Activated CD8-positive, alpha-beta memory T cell treated with anti-CD3 and anti-CD28 coated beads, Interleukin-2, amount 10 ng/mL, durations not matched to agents 7 days and 5 days (primary cell): ENCODE results near the gene EIF4G1. TPM values are rescaled to one million over a fixed set of nuclear protein-coding genes. Genes with fewer than 3 reads are reported as not detected.

Experiments
- ATAC-seq: fragments of 150-1000 bp; cut with Tn5 transposase; one replicate; pipeline ENCODE4 v1.10.0; 2021; ENCODE audit warnings: moderate library complexity
- CTCF ChIA-PET: fragments of 350-600 bp; sonication (Branson Sonifier 250); formaldehyde crosslinking; loops from one replicate; lab custom pipeline; 2021; ENCODE audit warnings: antibody characterized with exemption; lab: Charles Lee
- DNase-seq: peaks from one replicate; pipeline ENCODE4 v3.0.0-alpha.2; 2020
- H3K27ac Mint-ChIP-seq: one replicate; pipeline ENCODE4 v1.8.0; 2021; ENCODE audit warnings: mild to moderate bottlenecking, mixed read lengths
- H3K27me3 Mint-ChIP-seq: one replicate; pipeline ENCODE4 v1.8.0; 2021; ENCODE audit warnings: mixed read lengths
- H3K36me3 Mint-ChIP-seq: one replicate; pipeline ENCODE4 v1.8.0; 2021; ENCODE audit warnings: mild to moderate bottlenecking, mixed read lengths
- H3K4me1 Mint-ChIP-seq: one replicate; pipeline ENCODE4 v1.8.0; 2021; ENCODE audit warnings: mixed read lengths
- H3K4me3 Mint-ChIP-seq: one replicate; pipeline ENCODE4 v1.8.0; 2021; ENCODE audit warnings: mild to moderate bottlenecking, moderate library complexity, mixed read lengths
- H3K9me3 Mint-ChIP-seq: one replicate; pipeline ENCODE4 v1.8.0; 2022; ENCODE audit warnings: low read depth, mixed read lengths
- total RNA-seq, 2 experiments: library from RNA; stranded (reverse); gene quantifications; one replicate each; pipeline ENCODE4 v1.2.3, GENCODE V29; 2021

EIF4G1 gene
- total RNA-seq, 2 experiments from 2014 or later, result 348 to 471 TPM

- H3K4me3 Mint-ChIP-seq, result no peak overlapping the region
- H3K36me3 Mint-ChIP-seq, result peaks cover 83% of the 10 kb centered on the region
- ATAC-seq (no peak), DNase-seq (no peak)
- CTCF ChIA-PET, result no interaction called here
- no peak overlapping the region for H3K27ac Mint-ChIP-seq
- H3K9me3 Mint-ChIP-seq, result no peaks in the 10 kb centered on the region
- peaks cover 24% of the 10 kb centered on the region for H3K4me1 Mint-ChIP-seq
- H3K27me3 Mint-ChIP-seq, result no peaks in the 10 kb centered on the region
Measured at GRCh38 chr3:184328516-184328915, 14.1 kb downstream of the EIF4G1 start.

- peak overlapping the region; percentile 82 for H3K27ac Mint-ChIP-seq
- no peak for DNase-seq
- no peak for ATAC-seq
- no peaks in the 10 kb centered on the region for H3K27me3 Mint-ChIP-seq
- no peaks in the 10 kb centered on the region for H3K9me3 Mint-ChIP-seq
- peaks cover 58% of the 10 kb centered on the region for H3K36me3 Mint-ChIP-seq
- CTCF ChIA-PET, result no interaction called here
- H3K4me1 Mint-ChIP-seq, result peaks cover 47% of the 10 kb centered on the region
- H3K4me3 Mint-ChIP-seq, result no peak overlapping the region
Measured at GRCh38 chr3:184332370-184333090, 18.1 kb downstream of the EIF4G1 start.

GRCh38 chr3:184333190-184333589 lies 18.8 kb downstream of the EIF4G1 start:
- no peaks in the 10 kb centered on the region for H3K27me3 Mint-ChIP-seq

GRCh38 chr3:184333700-184334099 lies 19.3 kb downstream of the EIF4G1 start:
- H3K4me1 Mint-ChIP-seq, result peaks cover 49% of the 10 kb centered on the region
- peaks cover 48% of the 10 kb centered on the region for H3K36me3 Mint-ChIP-seq
- peak overlapping the region; percentile 82 for H3K27ac Mint-ChIP-seq
- CTCF ChIA-PET, result no interaction called here
- no peaks in the 10 kb centered on the region for H3K27me3 Mint-ChIP-seq
- no peak overlapping the region for H3K4me3 Mint-ChIP-seq
- no peak for DNase-seq
- no peak for ATAC-seq
- no peaks in the 10 kb centered on the region for H3K9me3 Mint-ChIP-seq

More at GRCh38 chr3:184333190-184333589, 18.8 kb downstream of the EIF4G1 start:
- H3K9me3 Mint-ChIP-seq, result no peaks in the 10 kb centered on the region
- H3K36me3 Mint-ChIP-seq, result peaks cover 53% of the 10 kb centered on the region
- ATAC-seq (no peak), DNase-seq (no peak)
- peaks cover 49% of the 10 kb centered on the region for H3K4me1 Mint-ChIP-seq
- H3K27ac Mint-ChIP-seq, result peak overlapping the region; percentile 82
- no peak overlapping the region for H3K4me3 Mint-ChIP-seq
- CTCF ChIA-PET, result no interaction called here

- no peaks in the 10 kb centered on the region for H3K9me3 Mint-ChIP-seq
- H3K27ac Mint-ChIP-seq, result peak overlapping the region; percentile 82
- peak; percentile 59 for ATAC-seq
- peak; percentile 73 for DNase-seq
- H3K4me3 Mint-ChIP-seq, result no peak overlapping the region
- peaks cover 41% of the 10 kb centered on the region for H3K36me3 Mint-ChIP-seq
- CTCF ChIA-PET, result interaction anchor here (0.6 kb wide), 1 partner anchor 438 kb away, joined by 3 read pairs; no protein-coding TSS in a partner anchor
- peaks cover 49% of the 10 kb centered on the region for H3K4me1 Mint-ChIP-seq
- no peaks in the 10 kb centered on the region for H3K27me3 Mint-ChIP-seq
Measured at GRCh38 chr3:184334470-184335158, 20.2 kb downstream of the EIF4G1 start.

GRCh38 chr3:184335291-184335660 lies 20.9 kb downstream of the EIF4G1 start:
- H3K27me3 Mint-ChIP-seq, result no peaks in the 10 kb centered on the region
- ATAC-seq (no peak), DNase-seq (no peak)
- H3K27ac Mint-ChIP-seq, result peak overlapping the region; percentile 86
- CTCF ChIA-PET, result interaction anchor here (0.6 to 0.9 kb wide), 2 partner anchors 29 to 437 kb away, joined by 3 read pairs; no protein-coding TSS in a partner anchor
- H3K9me3 Mint-ChIP-seq, result no peaks in the 10 kb centered on the region
- peak overlapping the region; percentile 71 for H3K4me3 Mint-ChIP-seq
- peaks cover 37% of the 10 kb centered on the region for H3K36me3 Mint-ChIP-seq
- peaks cover 49% of the 10 kb centered on the region for H3K4me1 Mint-ChIP-seq

- Mint-ChIP-seq H3K36me3 (peaks cover 33% of the 10 kb centered on the region), H3K4me1 (peaks cover 53% of the 10 kb centered on the region), H3K27ac (peak overlapping the region; percentile 86), H3K9me3 (no peaks in the 10 kb centered on the region), H3K4me3 (peak overlapping the region; percentile 71), H3K27me3 (no peaks in the 10 kb centered on the region)
- peak; percentile 79 for ATAC-seq
- DNase-seq, result peak; percentile 86
- CTCF ChIA-PET, result interaction anchor here (0.9 kb wide), 1 partner anchor 30 kb away, joined by 3 read pairs; no protein-coding TSS in a partner anchor
Measured at GRCh38 chr3:184335661-184336546, 21.5 kb downstream of the EIF4G1 start.

- CTCF ChIA-PET, result interaction anchor here (0.8 to 1.2 kb wide), 4 partner anchors 10 to 17 kb away, joined by 3 to 4 read pairs (median 3); no protein-coding TSS in a partner anchor
- H3K27me3 Mint-ChIP-seq, result no peaks in the 10 kb centered on the region
- no peak for DNase-seq
- ATAC-seq, result no peak
- peak overlapping the region; percentile 71 for H3K4me3 Mint-ChIP-seq
- peak overlapping the region; percentile 74 for H3K27ac Mint-ChIP-seq
- H3K36me3 Mint-ChIP-seq, result peaks cover 26% of the 10 kb centered on the region
- peaks cover 53% of the 10 kb centered on the region for H3K4me1 Mint-ChIP-seq
- H3K9me3 Mint-ChIP-seq, result no peaks in the 10 kb centered on the region
Measured at GRCh38 chr3:184336547-184337398, 22.4 kb downstream of the EIF4G1 start.

- H3K4me1 Mint-ChIP-seq, result peaks cover 49% of the 10 kb centered on the region
- CTCF ChIA-PET, result interaction anchor here (0.8 to 1.2 kb wide), 4 partner anchors 9 to 17 kb away, joined by 3 to 4 read pairs (median 3); no protein-coding TSS in a partner anchor
Measured at GRCh38 chr3:184337399-184337714, 23.0 kb downstream of the EIF4G1 start, which contains the start of gene FAM131A. FAM131A (plus strand) TSS chr3:184337600; CDS start chr3:184337631, 31 bp downstream.

GRCh38 chr3:184337981-184338380 lies 23.6 kb downstream of the EIF4G1 start:
- no peaks in the 10 kb centered on the region for H3K27me3 Mint-ChIP-seq
- no peak overlapping the region for H3K4me3 Mint-ChIP-seq
- no peak overlapping the region for H3K27ac Mint-ChIP-seq
- CTCF ChIA-PET, result interaction anchor here (0.8 to 1.5 kb wide), 3 partner anchors 8 to 34 kb away, joined by 3 to 4 read pairs (median 3); no protein-coding TSS in a partner anchor
- ATAC-seq, result no peak
- no peak for DNase-seq
- peaks cover 15% of the 10 kb centered on the region for H3K36me3 Mint-ChIP-seq
- H3K4me1 Mint-ChIP-seq, result peaks cover 42% of the 10 kb centered on the region
- H3K9me3 Mint-ChIP-seq, result no peaks in the 10 kb centered on the region

More at GRCh38 chr3:184337399-184337714, 23.0 kb downstream of the EIF4G1 start, which contains the start of gene FAM131A:
- Mint-ChIP-seq H3K4me3 (peak within 1 kb of the TSS; percentile 71), H3K36me3 (peaks cover 21% of the 10 kb centered on the region), H3K9me3 (no peaks in the 10 kb centered on the region), H3K27ac (peak within 1 kb of the TSS; percentile 74), H3K27me3 (no peaks in the 10 kb centered on the region)
- DNase-seq (no peak), ATAC-seq (no peak)

GRCh38 chr3:184338511-184338945 lies 24.1 kb downstream of the EIF4G1 start:
- DNase-seq (no peak), ATAC-seq (no peak)
- CTCF ChIA-PET, result interaction anchor here (1.5 kb wide), 1 partner anchor 33 kb away, joined by 4 read pairs; no protein-coding TSS in a partner anchor
- H3K27ac Mint-ChIP-seq, result no peak overlapping the region
- no peaks in the 10 kb centered on the region for H3K9me3 Mint-ChIP-seq
- no peak overlapping the region for H3K4me3 Mint-ChIP-seq
- peaks cover 37% of the 10 kb centered on the region for H3K4me1 Mint-ChIP-seq
- H3K27me3 Mint-ChIP-seq, result no peaks in the 10 kb centered on the region
- peaks cover 10% of the 10 kb centered on the region for H3K36me3 Mint-ChIP-seq

GRCh38 chr3:184339001-184339400 lies 24.6 kb downstream of the EIF4G1 start:
- H3K27ac Mint-ChIP-seq, result no peak overlapping the region

More at GRCh38 chr3:184339001-184339400, 24.6 kb downstream of the EIF4G1 start:
- CTCF ChIA-PET, result interaction anchor here (0.5 to 1.5 kb wide), 2 partner anchors 33 to 85 kb away, joined by 3 to 4 read pairs; no protein-coding TSS in a partner anchor
- ATAC-seq, result no peak
- H3K27me3 Mint-ChIP-seq, result no peaks in the 10 kb centered on the region
- H3K36me3 Mint-ChIP-seq, result peaks cover 5% of the 10 kb centered on the region
- H3K4me3 Mint-ChIP-seq, result no peak overlapping the region
- no peaks in the 10 kb centered on the region for H3K9me3 Mint-ChIP-seq
- peaks cover 32% of the 10 kb centered on the region for H3K4me1 Mint-ChIP-seq
- no peak for DNase-seq
